HG02970 (cell line): ENCODE results near the gene SH3PXD2A.

Experiments
- ATAC-seq: cut with Tn5 transposase; IDR thresholded peaks from one replicate; pipeline ENCODE4 v1.9.1; 2021; ENCODE audit warnings: mild to moderate bottlenecking, moderate library complexity, moderate number of reproducible peaks; ENCODE audit not compliant: unreplicated experiment, low FRiP score

The SH3PXD2A gene

DNA sequence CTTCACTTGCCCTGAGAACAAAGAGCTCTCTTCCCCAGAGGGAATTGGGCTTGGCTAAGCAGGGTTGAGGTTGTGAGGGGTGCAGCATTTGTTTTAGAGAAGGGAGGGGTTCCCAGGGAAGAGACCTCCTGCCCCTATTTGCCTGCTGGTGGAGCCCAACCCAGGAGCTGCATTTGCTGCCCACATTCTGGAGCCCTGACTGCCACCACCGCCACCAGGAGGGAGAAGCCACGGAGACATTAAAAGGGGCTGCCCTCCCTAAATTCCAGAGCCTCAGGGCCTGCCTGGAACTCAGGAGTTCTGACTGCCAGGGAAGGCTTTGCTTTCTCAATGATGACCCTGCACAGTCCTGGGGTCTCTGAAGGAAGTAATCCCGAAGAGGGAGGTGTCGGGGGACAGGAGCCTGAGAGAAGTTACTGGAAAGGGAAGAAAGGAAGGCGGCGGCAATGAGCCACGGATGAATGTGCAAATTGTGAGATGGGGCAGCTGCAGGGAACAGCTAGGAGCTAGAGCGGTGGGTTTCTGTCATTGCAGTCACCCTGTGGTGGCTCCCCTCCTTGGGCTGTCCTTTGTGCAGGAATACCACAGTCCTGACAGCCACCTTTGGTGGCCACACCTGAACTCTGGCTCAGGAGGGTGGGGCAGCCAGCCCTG, 310.6 kb downstream of the SH3PXD2A start:
- no peak for ATAC-seq
